ENCODE measurements around the gene CTBP1.

Gene CTBP1

DNA sequence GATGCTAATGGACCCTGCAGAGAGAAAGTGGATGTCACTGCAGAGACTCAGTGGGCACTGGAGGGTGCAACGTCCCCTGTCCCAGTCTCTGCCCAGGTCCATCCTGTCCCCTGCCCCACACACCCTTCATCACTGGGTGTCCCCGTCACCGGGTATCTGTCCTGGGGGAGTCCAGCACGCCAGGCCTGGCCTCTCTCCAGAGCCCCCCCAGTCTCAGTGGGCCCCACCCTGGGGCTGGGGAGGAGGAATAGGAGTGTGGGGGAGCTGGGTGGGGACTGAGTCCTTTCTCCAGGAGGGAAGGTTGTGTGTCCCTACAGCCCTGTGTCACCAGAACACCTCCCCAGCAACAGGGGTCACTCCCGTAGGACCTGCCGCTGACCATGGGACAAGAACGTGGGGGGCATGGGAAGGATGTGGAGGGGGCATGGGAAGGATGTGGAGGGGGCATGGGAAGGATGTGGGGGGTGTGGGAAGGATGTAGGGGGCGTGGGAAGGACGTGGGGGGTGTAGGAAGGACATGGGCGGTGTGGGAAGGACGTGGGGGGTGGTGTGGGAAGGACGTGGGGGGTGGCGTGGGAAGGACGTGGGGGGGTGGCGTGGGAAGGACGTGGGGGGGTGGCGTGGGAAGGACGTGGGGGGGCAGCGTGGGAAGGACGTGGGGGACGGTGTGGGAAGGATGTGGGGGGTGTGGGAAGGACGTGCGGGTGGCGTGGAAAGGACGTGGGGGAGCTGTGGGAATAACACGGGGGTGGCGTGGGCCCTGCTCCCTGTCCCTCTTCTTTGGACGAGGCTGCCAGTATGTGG lies 55.5 kb downstream of the CTBP1 start:
- DNase-seq = no peak

DNA sequence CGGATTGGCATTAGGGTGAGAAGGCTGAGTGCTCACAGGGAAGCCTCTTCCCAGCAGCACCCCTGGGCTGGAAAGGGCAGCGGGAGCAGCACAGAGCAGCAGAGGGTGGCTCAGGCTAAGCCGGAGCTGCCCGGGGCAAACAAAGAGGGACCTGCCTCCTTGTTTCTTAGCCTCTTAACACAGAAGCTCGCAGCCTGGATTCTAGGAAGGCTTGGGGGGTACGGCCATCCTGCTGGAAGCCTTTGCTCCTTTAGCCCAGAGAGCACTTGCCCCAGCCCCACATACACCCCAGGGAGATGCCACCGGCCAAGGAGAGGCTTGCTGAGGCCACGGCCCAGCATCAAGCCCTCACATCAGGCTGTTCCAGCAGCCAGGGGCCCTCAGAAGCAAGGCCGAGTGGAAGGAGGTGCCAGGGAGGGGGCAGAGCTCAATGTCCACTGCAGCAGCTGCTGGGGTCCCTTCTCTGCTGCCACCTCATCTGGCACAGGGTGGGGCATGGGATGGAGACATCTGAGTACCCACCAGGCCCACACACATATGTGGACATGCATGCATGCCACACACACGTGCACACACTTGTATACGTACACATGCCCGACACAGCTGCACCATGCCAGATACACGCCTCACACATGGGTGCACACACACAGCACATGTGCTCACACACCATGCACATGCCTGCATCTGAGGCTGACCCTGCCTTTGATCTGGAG lies 56.3 kb downstream of the CTBP1 start:
- no peak for DNase-seq

DNA sequence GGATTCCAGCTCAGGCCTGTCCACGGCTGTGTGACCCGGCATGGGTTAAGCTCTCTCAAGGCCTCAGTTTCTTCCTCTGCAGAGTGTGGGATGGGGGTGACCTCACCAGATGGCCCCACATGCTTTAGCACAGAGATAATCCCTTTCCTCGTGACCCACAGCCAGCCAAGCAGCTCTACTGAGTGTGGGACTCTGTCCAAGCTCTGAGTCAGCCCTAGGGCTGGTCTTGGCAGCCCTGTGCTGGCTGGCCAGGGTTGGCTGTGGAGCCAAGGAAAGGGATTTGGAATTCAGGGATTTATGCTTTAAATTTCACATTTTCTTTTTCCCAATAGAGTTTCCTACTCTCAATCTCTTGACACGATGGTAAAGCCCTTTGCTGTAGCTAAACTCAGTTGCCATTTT lies 56.8 kb downstream of the CTBP1 start:
- DNase-seq = no peak

DNA sequence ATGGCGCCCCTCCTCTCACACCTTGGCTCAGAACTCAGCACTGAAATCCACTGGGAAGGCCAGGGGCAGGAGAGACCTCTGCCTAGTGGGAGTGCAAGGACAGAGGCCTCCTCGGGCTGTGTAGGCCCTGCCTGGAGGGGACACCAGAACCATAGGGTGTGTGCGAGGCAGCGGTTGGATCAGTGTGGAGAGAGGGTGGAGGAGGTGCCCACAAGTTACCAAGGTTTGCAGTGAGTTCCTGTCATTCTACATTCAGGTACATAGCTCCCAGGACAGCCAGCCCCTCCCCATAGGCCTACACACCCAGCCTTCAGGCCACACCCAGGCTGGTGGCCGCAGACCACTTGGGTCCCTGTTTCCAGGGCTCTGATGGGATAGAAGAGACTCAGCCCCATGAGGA lies 57.3 kb downstream of the CTBP1 start:
- DNase-seq = no peak

DNA sequence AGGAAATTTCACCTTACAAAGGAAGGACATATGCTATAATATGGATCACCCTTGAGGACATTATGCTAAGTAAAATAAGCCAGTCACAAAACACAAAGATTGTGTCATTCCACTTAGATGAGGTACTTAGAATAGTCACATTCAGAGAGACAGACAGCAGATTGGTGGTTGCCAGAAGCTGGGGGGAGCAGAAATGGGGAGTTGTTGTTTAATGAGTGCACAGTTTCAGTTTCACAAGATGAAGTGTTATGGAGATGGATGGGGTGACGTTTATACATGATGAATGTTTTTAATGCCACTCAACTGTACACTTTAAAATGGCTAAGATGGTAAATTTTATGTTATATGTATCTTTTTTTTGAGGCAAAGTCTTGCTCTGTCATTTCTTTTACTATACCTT lies 61.7 kb downstream of the CTBP1 start:
- DNase-seq = no peak

DNA sequence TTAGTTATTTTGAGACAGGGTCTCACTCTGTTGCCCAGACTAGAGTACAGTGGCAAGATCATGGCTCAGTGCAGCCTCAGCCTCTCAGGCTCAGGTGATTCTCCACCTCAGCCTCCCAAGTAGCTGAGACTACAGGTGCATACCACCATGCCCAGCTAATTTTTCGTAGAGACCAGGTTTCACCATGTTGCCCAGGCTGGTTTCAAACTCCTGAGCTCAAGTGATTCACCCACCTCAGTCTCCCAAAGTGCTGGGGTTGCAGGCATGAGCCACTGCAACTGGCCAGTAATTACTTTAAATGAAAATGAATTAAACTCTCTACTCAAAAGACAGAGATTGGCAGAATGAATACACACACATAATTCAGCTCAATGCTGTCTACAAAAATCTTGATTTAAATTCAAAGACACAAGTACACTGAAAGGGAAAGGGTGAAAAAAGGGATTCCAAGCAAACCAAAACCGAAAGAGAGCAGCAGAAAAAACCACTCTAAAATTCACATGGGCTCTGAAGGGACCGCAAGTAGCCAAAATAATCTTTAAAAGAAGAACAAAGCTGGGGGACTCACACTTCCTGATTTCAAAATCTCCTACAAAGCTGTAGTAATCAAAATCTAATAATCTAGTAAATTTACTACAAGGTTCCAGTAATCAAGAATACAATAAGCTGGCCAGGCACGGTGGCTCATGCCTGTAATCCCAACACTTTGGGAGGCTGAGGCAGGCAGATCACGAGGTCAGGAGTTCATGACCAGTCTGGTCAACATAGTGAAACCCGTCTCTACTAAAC lies 64.8 kb downstream of the CTBP1 start:
- no peak for DNase-seq

DNA sequence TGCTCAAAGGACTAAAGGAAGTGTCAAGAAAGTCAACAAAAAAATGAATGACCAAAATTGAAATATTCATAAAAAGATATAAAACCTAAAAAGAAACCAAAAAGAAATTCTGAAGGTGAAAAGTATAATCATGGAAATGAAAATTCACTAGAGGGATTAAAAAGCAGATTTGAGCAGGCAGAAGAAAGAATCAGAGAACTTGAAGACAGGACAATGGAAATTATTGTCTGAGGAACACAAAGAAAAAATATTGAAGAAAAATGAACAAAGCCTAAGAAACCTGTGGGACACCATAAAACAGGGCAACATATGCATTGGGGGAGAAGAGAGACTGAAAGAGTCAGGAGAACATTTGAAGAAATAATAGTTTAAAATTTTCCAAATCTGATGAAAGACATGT lies 66.6 kb downstream of the CTBP1 start:
- no peak for DNase-seq

DNA sequence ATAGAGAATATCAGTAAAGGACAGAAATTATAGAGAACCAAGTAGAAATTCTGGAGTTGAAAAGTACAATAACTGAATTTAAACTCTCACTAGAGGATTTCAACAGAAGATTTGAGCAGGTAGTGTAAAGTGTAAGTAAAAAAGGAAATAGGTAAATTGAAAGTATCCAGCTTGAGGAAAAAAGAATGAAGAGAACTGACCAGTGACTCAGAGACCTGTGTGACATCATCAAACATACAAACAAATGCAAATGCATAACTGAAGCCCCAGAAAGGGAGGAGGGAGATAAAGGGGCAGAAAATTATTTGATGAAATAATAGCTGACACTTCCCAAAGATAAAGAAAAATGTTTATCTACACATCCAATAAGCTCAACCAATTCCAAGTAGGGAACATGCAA lies 68.3 kb downstream of the CTBP1 start:
- no peak for DNase-seq

DNA sequence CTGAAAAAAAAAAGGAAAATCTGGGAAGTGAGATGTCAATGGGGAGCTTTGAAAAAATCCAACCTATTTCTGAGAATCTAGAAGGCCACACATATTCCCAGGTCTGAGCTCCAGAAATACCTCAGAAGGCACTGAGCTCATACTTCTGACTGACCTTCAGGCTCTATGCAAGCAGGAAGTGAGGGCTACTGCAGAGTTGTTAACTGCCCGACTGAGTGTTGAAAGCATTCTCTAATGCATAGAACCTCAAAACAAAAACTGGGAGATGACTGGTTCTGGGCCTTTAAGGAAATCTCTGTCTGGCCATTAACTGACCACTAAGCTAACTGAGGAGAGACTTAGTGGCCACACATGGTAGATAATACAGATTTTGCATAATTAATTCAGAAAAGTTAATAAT lies 69.0 kb downstream of the CTBP1 start:
- DNase-seq = no peak

DNA sequence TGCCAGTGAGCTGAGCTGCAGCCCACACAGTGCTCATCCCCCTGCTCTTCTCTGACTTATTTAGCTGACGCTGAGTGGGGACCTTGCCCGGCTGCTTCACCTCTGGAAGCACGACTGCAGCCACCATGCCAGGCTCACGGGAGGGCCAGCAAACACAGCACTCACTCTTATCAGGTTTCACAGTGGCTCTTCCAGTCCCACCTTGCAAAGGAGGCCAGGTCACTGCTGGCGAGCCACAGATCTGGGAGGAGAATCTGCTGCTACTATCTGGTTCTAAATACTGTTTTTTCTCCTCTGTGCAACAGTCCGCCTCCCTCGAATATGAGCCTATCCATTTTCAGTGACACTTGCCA lies 69.9 kb downstream of the CTBP1 start:
- no peak for DNase-seq

DNA sequence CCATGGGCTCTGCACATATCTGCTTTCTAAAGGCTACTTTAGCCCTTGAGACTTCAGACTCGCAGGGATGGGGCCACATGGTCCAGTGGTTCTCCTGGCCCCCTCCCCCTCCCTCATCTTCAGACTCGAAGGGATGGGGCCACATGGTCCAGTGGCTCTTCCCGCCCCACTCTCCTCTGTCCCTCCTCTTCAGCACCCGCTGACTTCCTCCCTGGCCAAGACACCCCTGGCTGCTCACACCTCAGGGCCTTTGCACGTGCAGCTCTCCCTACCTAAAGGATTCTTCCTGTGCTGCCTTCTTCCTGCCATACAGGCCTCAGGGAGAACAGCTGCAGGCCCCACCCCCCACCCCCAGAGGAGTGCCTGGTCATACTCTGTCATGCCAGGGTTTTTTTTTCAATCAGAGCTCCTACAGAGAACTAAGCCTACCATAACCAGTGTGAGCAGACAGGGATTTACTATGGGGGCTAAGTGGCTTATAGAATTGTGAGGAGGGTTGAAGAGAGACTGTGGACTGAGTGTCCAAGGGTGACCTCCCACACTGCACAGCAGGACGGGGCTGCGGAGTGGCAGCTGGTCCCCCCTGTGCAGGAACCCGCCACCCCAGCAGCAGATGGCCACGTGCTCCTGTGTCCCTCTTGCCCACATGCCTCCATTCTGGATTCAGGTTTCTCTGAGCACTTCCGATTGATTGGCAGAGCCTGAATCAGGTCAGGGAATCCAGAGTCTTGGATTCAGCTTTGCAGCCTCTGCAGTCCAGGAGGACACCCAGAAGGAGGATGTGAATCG lies 70.4 kb downstream of the CTBP1 start:
- DNase-seq = no peak

DNA sequence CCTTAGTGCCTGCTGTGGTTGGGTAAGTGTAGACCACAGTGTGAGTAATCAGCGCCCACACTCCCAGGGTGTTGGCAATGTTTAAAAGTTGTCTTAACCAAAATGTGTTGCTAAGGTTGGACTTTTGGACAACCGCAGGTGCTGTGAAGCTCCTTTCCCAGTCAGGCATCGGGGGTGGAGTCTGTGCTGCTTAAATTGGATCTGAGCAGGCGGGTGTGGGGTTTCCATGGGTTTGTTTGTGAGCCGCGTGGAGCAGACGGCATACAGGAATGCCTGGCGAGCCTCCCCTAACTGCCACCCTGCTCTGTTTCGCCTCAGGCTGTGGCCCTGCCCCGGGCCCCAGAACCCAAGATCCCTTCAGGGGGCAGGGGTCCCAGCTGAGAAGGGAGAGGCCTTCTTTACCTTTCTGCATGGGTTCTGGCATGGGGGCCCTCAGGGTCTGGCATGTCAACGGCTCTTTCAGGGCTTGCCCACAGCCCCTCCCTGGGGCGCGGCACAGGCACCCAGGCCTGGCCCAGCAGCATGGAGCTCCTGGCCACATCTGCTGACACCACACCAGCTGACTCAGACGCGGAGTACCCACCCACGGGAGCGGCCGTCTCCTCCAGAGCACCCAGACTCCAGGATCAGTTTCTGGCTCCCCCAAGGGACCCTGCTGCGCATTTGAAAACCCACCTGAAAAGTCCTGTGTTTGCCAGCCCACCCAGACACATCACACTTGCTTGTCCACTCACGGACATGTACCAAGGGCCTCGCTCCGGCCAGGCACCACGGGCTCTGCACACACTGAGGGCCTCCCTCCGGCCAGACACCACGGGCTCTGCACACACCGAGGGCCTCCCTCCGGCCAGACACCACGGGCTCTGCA lies 71.4 kb downstream of the CTBP1 start:
- no peak for DNase-seq

DNA sequence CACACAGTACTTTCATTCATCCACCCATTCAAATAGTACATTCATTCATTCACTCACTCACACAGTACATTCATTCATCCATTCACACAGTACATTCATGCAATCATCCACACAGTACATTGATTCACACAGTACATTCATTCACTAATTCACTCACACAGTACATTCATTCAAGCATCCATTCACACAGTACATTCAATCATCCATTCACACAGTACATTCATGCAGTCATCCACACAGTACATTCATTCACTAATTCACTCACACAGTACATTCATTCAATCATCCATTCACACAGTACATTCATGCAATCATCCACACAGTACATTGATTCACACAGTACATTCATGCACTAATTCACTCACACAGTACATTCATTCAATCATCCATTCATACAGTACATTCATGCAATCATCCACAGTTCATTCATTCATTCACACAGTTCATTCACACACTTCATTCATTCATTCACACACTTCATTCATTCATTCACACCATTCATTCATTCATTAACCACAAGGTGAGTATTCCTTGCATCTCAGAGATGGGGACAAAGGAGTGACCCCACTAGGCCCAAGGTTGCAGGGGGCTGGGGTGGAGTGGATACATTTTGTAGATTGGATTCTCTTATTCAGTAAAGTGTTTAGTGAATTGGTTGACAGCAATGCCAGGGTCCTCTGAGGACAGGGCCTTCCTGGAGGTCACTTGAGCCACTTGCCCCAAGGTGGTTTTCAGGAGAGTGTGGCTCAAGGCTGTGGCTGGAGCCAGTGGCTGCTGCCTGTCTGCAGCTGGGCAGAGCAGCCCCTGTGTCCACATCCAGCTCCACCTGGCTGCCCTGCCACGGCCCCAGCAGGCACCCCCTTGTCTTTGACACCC lies 72.3 kb downstream of the CTBP1 start:
- no peak for DNase-seq

DNA sequence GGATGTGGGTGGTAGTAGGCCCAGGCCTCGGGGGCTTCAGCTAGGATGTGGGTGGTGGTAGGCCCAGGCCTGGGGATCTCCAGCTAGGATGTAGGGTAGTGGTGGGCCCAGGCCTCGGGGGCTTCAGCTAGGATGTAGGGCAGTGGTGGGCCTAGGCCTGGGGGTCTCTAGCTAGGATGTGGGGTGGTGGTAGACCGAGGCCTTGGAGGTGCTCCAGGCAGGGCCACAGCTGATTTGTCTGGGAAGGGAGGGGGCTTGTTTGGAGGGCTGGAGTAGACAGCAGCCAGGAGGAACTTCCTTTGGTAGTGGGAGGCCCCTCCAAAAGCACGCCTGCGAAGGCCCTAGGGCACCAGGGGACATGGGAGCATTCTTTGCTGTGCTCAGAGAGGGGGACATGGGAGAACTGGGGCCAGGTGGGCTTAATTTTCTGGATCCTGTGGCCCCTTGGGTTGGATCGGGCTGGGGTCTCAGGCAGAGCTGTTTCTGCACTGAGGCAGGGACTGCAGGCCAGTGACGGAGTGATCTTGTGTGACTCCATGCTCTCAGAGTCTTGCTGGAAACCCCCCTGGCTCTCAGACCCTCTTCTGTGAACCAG lies 73.2 kb downstream of the CTBP1 start:
- DNase-seq = no peak

DNA sequence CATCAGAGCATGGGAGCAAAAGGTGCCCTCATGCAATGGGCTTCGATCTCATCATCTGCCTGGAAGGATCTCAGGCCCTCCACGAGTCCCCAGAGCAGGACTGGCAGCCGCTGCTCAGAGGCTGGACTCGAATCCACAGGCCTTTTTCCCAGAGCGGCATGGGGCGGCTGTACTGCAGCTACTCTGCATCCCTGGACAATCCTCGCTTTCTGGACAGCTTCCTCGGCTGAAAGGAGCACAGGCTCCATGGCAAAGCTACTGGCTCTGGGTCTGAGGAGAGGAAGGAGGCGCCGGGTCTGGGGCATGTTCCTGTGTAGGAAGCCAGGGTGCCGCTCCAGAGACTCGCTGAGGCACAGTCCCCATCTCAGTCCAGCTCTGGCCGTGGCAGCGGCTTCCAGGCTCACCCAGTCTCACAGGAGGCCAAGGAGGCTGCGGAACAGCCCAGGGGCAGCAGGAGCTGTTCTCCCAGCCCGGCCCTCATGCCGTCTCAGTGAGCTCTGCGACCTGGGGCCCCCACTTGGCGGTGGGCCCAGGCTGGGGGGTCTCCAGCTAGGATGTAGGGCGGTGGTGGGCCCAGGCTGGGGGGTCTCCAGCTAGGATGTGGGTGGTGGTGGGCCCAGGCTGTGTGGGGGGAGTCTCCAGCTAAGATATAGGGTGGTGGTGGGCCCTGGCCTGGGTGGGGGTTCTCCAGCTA lies 73.8 kb downstream of the CTBP1 start:
- DNase-seq = no peak

DNA sequence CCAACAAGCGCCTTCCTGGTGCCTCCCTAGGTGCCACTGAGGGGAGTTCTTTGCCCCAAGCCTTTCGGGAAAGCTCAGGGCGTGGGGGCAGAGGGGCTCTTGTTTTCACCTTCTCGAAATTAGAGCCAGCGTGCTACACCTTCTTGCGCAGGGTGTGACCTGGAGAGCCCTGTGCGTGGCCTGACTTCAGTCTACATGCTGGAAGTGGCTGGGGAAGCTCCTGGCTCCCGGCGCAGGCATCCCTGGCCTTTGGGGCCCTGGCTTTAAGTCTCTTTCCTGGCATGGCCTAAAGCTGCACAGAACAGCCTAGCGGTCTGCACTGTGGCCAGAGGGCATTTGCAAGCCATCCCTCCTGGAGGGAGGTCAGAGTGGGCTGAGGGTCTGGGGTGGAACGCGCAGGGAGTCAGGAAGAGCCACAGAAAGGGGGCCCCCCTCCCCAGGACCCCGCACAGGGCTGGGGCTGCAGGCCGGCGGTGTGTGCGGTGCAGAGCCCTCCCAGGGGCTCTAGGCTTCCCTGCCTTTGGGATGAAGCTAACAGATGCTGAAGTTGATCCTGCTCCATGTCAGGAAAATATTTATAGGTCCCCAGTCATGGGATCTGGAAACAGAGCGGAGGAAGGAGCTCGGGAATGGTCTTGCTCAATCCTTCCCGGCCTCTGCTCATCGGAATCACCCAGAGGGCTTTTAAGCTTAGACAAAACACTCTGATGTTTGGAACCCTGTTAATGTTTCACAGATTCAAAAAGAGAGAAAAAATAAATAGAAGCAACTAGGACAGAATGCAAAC lies 75.8 kb downstream of the CTBP1 start:
- no peak for DNase-seq

DNA sequence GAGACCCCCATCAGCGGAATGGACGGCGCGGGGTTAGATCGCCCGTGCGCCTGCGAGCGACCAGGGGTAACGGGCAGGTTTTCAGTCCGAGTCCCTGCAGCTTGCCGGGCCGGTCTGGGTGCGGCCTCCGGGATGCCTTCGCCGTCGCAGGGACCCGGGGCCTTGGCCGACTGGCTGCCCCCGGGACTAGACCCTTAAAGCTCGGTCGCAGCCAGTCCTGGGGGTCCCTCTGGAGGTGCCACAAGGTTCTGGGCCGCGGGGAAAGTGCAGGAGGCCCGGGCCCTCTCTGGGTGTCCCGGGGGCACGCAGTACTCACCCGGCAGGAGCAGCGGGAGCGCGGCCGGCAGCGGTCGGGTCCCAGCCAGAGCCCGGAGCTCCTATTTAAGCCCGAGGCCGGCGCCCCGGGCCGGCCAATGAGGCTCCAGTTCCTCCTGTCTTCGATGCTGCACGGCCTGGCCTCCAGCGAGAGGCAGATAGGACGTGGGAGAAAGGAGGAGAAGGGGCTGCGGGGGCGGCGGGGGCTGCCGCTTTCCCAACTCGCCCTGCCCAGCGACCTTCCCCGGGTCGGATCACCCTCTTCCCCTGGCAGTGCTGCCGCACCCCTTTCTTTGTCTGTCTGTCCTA lies 76.6 kb downstream of the CTBP1 start, which contains the start of gene SPON2:
SPON2 (minus strand) TSS at position 356 of the 624 bp plus-strand sequence.
- no peak for DNase-seq
